Trophoblast cell (in vitro differentiated cells and primary cell): ENCODE measurements around the gene UBD.

Experiments
- DNase-seq, 2 donors: peaks; one replicate each; pipeline ENCODE4 v3.0.0-alpha.2; 2016
- H2AFZ ChIP-seq: 2 replicates; pipeline ENCODE4 v1.6.1; 2013; ENCODE audit warnings: low read length, moderate library complexity, mild to moderate bottlenecking; ENCODE audit not compliant: insufficient read depth, poor library complexity
- H2AK5ac ChIP-seq: 2 replicates; pipeline ENCODE4 v1.6.1; 2013; ENCODE audit warnings: mild to moderate bottlenecking, low read length
- H2BK120ac ChIP-seq: 2 replicates; pipeline ENCODE4 v1.6.1; 2013; ENCODE audit warnings: low read length, mild to moderate bottlenecking, moderate library complexity; ENCODE audit not compliant: insufficient read depth, poor library complexity
- H2BK12ac ChIP-seq: 2 replicates; pipeline ENCODE4 v1.6.1; 2013; ENCODE audit warnings: mild to moderate bottlenecking, low read length, moderate library complexity
- H2BK5ac ChIP-seq: 2 replicates; pipeline ENCODE4 v1.6.1; 2013; ENCODE audit warnings: low read length, low read depth, moderate library complexity, mild to moderate bottlenecking; ENCODE audit not compliant: poor library complexity
- H3K14ac ChIP-seq: 2 replicates; pipeline ENCODE4 v1.6.1; 2013; ENCODE audit warnings: mild to moderate bottlenecking, low read length
- H3K18ac ChIP-seq: 2 replicates; pipeline ENCODE4 v1.6.1; 2013; ENCODE audit warnings: mild to moderate bottlenecking, low read length
- H3K23ac ChIP-seq: 2 replicates; pipeline ENCODE4 v1.6.1; 2013; ENCODE audit warnings: low read length
- H3K27ac ChIP-seq: 2 replicates; pipeline ENCODE4 v1.5.1; 2013; ENCODE audit warnings: low read depth, mild to moderate bottlenecking, inconsistent platforms, low read length, moderate library complexity
- H3K27me3 ChIP-seq: 2 replicates; pipeline ENCODE4 v1.6.1; 2013; ENCODE audit warnings: inconsistent platforms, mild to moderate bottlenecking, low read length, moderate library complexity; ENCODE audit not compliant: insufficient read depth
- H3K36me3 ChIP-seq, 2 experiments: 1 replicate in 1 of 2; 2 replicates in 1 of 2; pipeline ENCODE4 v1.6.1; 2013; ENCODE audit warnings: low read length in 2 of 2, mild to moderate bottlenecking in 2 of 2, moderate library complexity in 1 of 2; ENCODE audit not compliant: insufficient read depth in 2 of 2, control insufficient read depth in 1 of 2
- H3K4ac ChIP-seq: 2 replicates; pipeline ENCODE4 v1.6.1; 2013; ENCODE audit warnings: low read depth, mild to moderate bottlenecking, low read length, moderate library complexity
- H3K4me1 ChIP-seq, 2 experiments: 1 replicate in 1 of 2; 2 replicates in 1 of 2; pipeline ENCODE4 v1.6.1; 2013; ENCODE audit warnings: low read length in 2 of 2, mild to moderate bottlenecking in 2 of 2, moderate library complexity in 1 of 2; ENCODE audit not compliant: insufficient read depth in 2 of 2, control insufficient read depth in 1 of 2
- H3K4me2 ChIP-seq: 2 replicates; pipeline ENCODE4 v1.6.1; 2013; ENCODE audit warnings: inconsistent platforms, mild to moderate bottlenecking, low read length, moderate library complexity
- H3K4me3 ChIP-seq: 2 replicates; pipeline ENCODE4 v1.5.1; 2013; ENCODE audit warnings: mild to moderate bottlenecking, low read depth, low read length, inconsistent platforms
- H3K79me1 ChIP-seq: one replicate; pipeline ENCODE4 v1.6.1; 2013; ENCODE audit warnings: low read length
- H3K79me2 ChIP-seq: 2 replicates; pipeline ENCODE4 v1.6.1; 2013; ENCODE audit warnings: low read length, mild to moderate bottlenecking; ENCODE audit not compliant: control insufficient read depth, insufficient read depth, poor library complexity
- H3K9ac ChIP-seq: 2 replicates; pipeline ENCODE4 v1.6.1; 2013; ENCODE audit warnings: mild to moderate bottlenecking, low read length
- H3K9me3 ChIP-seq: 2 replicates; pipeline ENCODE4 v1.6.1; 2013; ENCODE audit warnings: low read depth, mild to moderate bottlenecking, control low read depth, inconsistent platforms, low read length; ENCODE audit not compliant: insufficient read depth
- H4K12ac ChIP-seq: 2 replicates; pipeline ENCODE4 v1.6.1; 2013; ENCODE audit warnings: low read depth, mild to moderate bottlenecking, low read length, moderate library complexity
- H4K8ac ChIP-seq: 2 replicates; pipeline ENCODE4 v1.6.1; 2013; ENCODE audit warnings: low read depth, mild to moderate bottlenecking, low read length, moderate library complexity
- H4K91ac ChIP-seq: one replicate; pipeline ENCODE4 v1.6.1; 2013; ENCODE audit warnings: low read depth, mild to moderate bottlenecking, low read length, moderate library complexity
- WGBS: extraction: QIAGEN DNeasy Blood & Tissue Kit; methylation state at CpG from one replicate; pipeline ENCODE4 v1.1.7; 2013; ENCODE audit warnings: missing lambda C conversion rate; ENCODE audit not compliant: insufficient read length, insufficient coverage; ENCODE audit errors: extremely low coverage; 5-methylcytosine and 5-hydroxymethylcytosine counted together

The UBD gene

DNA sequence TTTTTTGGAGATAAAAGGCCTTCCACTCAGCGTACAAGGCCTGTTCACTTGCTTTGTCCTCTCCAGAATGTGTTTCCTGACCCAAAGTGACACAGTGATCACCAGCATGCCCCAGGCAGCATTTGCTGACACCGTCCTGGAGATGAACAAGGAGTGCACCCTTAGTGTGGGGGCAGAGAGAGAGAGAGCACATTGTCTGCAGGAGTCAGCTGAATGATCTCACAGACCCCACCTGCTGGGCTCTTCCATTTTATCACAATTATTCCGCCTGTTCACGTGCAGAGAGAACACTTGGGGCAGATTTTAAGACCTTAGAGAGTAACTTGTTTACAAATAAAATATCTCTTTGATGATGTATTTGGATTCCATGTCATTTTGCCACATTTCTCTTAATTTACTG, 49.3 kb downstream of the UBD start:
- no CpG with 5 or more reads among the region's 4 CpGs for WGBS
- Histone ChIP-seq H3K18ac (no peak overlapping the region), H3K79me2 (no peaks in the 10 kb centered on the region), H2AK5ac (no peak overlapping the region), H3K27ac (no peak overlapping the region), H3K14ac (no peak overlapping the region), H3K4me3 (no peak overlapping the region), H3K4me2 (no peak overlapping the region), H3K36me3 (no peaks in the 10 kb centered on the region), H3K9ac (no peak overlapping the region), H3K79me1 (no peaks in the 10 kb centered on the region), H2BK5ac (no peak overlapping the region), H2BK12ac (no peak overlapping the region), H3K9me3 (peaks cover 2% of the 10 kb centered on the region), H2BK120ac (no peak overlapping the region), H3K4me1 (no peaks in the 10 kb centered on the region), H3K4ac (no peak overlapping the region), H4K91ac (no peak overlapping the region), H3K23ac (no peak overlapping the region), H4K12ac (no peak overlapping the region), H4K8ac (no peak overlapping the region), H3K27me3 (no peaks in the 10 kb centered on the region), H2AFZ (no peak overlapping the region)
- no peak for DNase-seq

DNA sequence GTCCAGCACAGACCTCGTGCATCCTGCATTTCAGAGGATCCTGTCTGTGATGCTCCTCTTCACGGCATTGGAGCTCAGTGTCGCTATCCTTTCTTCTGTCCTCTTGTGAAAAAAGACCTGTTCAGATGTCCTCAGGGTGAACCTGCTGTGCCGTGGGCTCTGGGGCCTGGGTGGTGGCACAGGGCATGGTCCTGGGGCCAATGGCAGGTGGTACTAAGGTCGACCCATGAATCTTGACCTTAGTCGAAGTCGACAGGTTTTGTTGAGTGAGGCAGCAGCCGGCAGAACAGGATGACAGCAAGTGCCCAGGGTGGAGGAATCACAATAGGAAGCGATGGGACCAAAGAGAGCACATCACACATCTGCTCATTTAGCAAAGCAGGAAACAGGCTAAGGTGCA, 49.8 kb downstream of the UBD start:
- no peak overlapping the region for H2BK120ac ChIP-seq
- H3K23ac ChIP-seq: no peak overlapping the region
- no peak overlapping the region for H4K8ac ChIP-seq
- no peak overlapping the region for H2AFZ ChIP-seq
- no peak overlapping the region for H3K4ac ChIP-seq
- H3K18ac ChIP-seq: no peak overlapping the region
- H3K4me3 ChIP-seq: no peak overlapping the region
- no peak overlapping the region for H3K27ac ChIP-seq
- no CpG with 5 or more reads among the region's 9 CpGs for WGBS
- H3K9me3 ChIP-seq: peaks cover 2% of the 10 kb centered on the region
- DNase-seq: no peak
- H2AK5ac ChIP-seq: no peak overlapping the region
- no peaks in the 10 kb centered on the region for H3K79me1 ChIP-seq
- no peak overlapping the region for H2BK12ac ChIP-seq
- no peak overlapping the region for H4K91ac ChIP-seq
- H3K4me1 ChIP-seq: no peaks in the 10 kb centered on the region
- H3K14ac ChIP-seq: no peak overlapping the region
- no peaks in the 10 kb centered on the region for H3K79me2 ChIP-seq
- H2BK5ac ChIP-seq: no peak overlapping the region
- no peak overlapping the region for H4K12ac ChIP-seq
- no peaks in the 10 kb centered on the region for H3K36me3 ChIP-seq
- H3K27me3 ChIP-seq: no peaks in the 10 kb centered on the region
- H3K9ac ChIP-seq: no peak overlapping the region
- no peak overlapping the region for H3K4me2 ChIP-seq

DNA sequence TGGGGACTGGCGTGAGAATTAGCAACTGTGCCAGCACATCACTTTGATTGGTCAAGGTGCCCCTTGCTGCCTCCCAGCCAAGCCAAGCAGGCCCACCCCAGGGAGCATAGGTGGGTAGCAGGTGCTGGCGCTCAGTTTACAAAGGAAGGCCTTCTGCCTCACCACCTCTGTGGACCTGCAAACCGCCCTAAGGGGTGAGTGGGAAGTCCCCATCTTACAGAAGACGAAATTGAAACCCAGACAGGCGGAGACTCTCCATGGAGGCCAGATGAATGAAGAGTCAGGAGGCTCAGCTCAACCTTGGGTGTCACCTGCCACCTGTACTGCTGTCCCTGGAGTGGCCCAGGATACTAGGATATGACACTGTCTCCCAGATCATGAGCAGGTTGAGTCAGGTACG, 50.3 kb downstream of the UBD start:
- no peak overlapping the region for H2BK5ac ChIP-seq
- no peak overlapping the region for H4K91ac ChIP-seq
- no peak overlapping the region for H3K4ac ChIP-seq
- H2BK120ac ChIP-seq: no peak overlapping the region
- no peak overlapping the region for H3K14ac ChIP-seq
- H4K12ac ChIP-seq: no peak overlapping the region
- no peak overlapping the region for H3K27ac ChIP-seq
- H3K9me3 ChIP-seq: no peaks in the 10 kb centered on the region
- H3K23ac ChIP-seq: no peak overlapping the region
- H3K27me3 ChIP-seq: no peaks in the 10 kb centered on the region
- no peaks in the 10 kb centered on the region for H3K79me1 ChIP-seq
- no peak overlapping the region for H4K8ac ChIP-seq
- WGBS: no CpG with 5 or more reads among the region's 6 CpGs
- no peak for DNase-seq
- H3K4me2 ChIP-seq: no peak overlapping the region
- H2AFZ ChIP-seq: no peak overlapping the region
- no peaks in the 10 kb centered on the region for H3K79me2 ChIP-seq
- H2BK12ac ChIP-seq: no peak overlapping the region
- H3K4me3 ChIP-seq: no peak overlapping the region
- no peaks in the 10 kb centered on the region for H3K36me3 ChIP-seq
- H2AK5ac ChIP-seq: no peak overlapping the region
- no peak overlapping the region for H3K18ac ChIP-seq
- H3K9ac ChIP-seq: no peak overlapping the region
- H3K4me1 ChIP-seq: no peaks in the 10 kb centered on the region

DNA sequence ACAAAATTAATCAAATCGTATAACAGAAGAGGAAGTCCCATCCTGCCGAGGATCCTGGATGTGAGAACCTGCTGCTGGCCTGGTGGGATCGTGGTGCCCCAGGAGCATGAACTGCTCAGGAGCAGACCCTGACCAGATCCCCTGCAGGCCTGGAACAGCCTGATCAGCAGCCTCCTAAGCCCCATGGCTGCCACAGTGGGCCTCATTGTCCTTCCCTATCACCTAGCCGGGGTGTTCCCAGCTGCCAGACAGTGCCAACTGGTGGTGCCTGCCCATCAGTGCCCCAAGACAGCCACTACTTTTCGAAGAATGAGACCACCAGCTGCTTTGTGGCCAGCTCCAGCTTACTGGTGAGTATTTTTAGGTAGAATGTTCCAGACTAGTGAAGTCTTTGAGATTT, 52.2 kb downstream of the UBD start:
- Histone ChIP-seq H3K36me3 (no peaks in the 10 kb centered on the region), H4K12ac (no peak overlapping the region), H3K18ac (no peak overlapping the region), H3K4me1 (peaks cover 0 to 2% of the 10 kb centered on the region in 2 experiments), H3K27me3 (no peaks in the 10 kb centered on the region), H2BK12ac (no peak overlapping the region), H4K91ac (no peak overlapping the region), H2AFZ (no peak overlapping the region), H3K4me2 (no peak overlapping the region), H3K27ac (no peak overlapping the region), H3K4ac (no peak overlapping the region), H2BK5ac (no peak overlapping the region), H3K79me2 (no peaks in the 10 kb centered on the region), H4K8ac (no peak overlapping the region), H3K9me3 (no peaks in the 10 kb centered on the region), H2BK120ac (no peak overlapping the region), H3K23ac (no peak overlapping the region), H3K14ac (no peak overlapping the region), H2AK5ac (no peak overlapping the region), H3K79me1 (no peaks in the 10 kb centered on the region), H3K9ac (no peak overlapping the region), H3K4me3 (no peak overlapping the region)
- no peak for DNase-seq
- WGBS: no CpG with 5 or more reads among the region's 5 CpGs
